ENCODE data around the gene MC4R.

DNA sequence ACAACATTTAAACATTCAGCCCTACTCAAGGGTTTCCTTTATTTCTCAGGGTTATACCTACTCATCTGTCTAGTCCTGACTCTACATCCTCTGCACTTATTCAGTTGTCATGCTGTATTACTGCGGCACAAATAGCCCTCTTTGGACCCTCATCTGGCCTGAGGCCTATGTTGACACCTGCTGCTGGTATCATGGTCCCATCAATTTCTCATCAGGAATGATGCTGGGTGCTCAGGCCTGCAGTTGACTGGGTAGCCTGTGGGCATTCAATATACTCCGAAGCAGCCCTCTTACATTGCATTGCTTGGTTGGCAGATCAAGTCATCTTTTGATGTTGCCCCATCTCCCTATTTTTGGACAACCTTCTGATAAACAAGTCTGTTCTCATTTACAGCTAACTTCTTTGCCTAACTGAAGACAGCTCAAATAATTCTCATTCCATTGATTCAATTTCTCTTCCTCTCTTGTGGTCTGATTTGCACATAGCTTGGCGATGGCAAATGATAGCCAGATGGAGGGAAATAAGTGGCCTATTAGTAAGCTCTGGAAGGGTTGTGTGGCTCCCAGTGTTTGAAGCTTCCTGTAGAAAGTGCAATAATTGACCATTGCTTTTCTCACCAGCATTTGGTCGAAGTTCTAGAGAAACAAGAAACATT, 19.1 kb upstream of the MC4R start:
- TF ChIP-seq CTCF (IDR thresholded peaks at IDR 0.05; ENCODE audit: insufficient read depth, low read length) (no peak), REST (IDR thresholded peaks at IDR 0.05; ENCODE audit: insufficient replicate concordance, low read depth) (no peak), SPI1 (IDR thresholded peaks at IDR 0.05; ENCODE audit: borderline replicate concordance, low read depth) (no peak)
